Measurements from ENCODE around the gene MED26. TPM values are rescaled to one million over a fixed set of nuclear protein-coding genes. Genes with fewer than 3 reads are reported as not detected.

MED26 gene
- total and polyA plus RNA-seq, 9 of the 15 experiments (the other 6 are each of a cell fraction or from before 2014, with no cell fraction given): 0.71 to 15.1 (median 6.2) TPM

GRCh38 chr19:16572332-16573211, 55.4 kb downstream of the MED26 start, which contains the start of gene SLC35E1 (continued):
- TF ChIP-seq RFX5 (IDR thresholded peaks at IDR 0.05; ENCODE audit: low read depth, low read length) (peak; percentile 73; the same call in 1 of the 2 replicates), TAF7 (tag; IDR thresholded peaks at IDR 0.05) (peak; percentile 30; the same call in 1 of the 2 replicates), GABPB2 (CRISPR knock-in tag; conservative IDR thresholded peaks at IDR 0.05) (no peak), L3MBTL2 (IDR thresholded peaks at IDR 0.05) (peak; percentile 47; the same call in 1 of the 2 replicates), HDAC2 (IDR thresholded peaks at IDR 0.05) (peak; percentile 81; the same call in 1 of the 2 replicates), FOXK2 (conservative IDR thresholded peaks at IDR 0.05 in 1 of 2, IDR thresholded peaks at IDR 0.05 in 1 of 2; ENCODE audit: low read depth in 2 of 2) (peak; percentile 68 to 83), MCM2 (IDR thresholded peaks at IDR 0.05; ENCODE audit: low read depth) (0 out of 2 replicates have a peak, but pooled peaks have one; percentile 17), HMBOX1 (IDR thresholded peaks at IDR 0.05) (no peak), ZNF699 (CRISPR knock-in tag; IDR thresholded peaks at IDR 0.05; ENCODE audit: insufficient replicate concordance) (no peak), CBFA2T3 (IDR thresholded peaks at IDR 0.05) (no peak), HDAC3 (IDR thresholded peaks at IDR 0.05; ENCODE audit: borderline replicate concordance, partially characterized antibody) (no peak), ZNF134 (CRISPR knock-in tag; conservative IDR thresholded peaks at IDR 0.05) (no peak), ZSCAN29 (IDR thresholded peaks at IDR 0.05) (no peak), ETS1 (conservative IDR thresholded peaks at IDR 0.05; ENCODE audit: control insufficient read depth, low read depth, low read length) (peak; percentile 71)
- TF ChIP-seq, protein P1, sequence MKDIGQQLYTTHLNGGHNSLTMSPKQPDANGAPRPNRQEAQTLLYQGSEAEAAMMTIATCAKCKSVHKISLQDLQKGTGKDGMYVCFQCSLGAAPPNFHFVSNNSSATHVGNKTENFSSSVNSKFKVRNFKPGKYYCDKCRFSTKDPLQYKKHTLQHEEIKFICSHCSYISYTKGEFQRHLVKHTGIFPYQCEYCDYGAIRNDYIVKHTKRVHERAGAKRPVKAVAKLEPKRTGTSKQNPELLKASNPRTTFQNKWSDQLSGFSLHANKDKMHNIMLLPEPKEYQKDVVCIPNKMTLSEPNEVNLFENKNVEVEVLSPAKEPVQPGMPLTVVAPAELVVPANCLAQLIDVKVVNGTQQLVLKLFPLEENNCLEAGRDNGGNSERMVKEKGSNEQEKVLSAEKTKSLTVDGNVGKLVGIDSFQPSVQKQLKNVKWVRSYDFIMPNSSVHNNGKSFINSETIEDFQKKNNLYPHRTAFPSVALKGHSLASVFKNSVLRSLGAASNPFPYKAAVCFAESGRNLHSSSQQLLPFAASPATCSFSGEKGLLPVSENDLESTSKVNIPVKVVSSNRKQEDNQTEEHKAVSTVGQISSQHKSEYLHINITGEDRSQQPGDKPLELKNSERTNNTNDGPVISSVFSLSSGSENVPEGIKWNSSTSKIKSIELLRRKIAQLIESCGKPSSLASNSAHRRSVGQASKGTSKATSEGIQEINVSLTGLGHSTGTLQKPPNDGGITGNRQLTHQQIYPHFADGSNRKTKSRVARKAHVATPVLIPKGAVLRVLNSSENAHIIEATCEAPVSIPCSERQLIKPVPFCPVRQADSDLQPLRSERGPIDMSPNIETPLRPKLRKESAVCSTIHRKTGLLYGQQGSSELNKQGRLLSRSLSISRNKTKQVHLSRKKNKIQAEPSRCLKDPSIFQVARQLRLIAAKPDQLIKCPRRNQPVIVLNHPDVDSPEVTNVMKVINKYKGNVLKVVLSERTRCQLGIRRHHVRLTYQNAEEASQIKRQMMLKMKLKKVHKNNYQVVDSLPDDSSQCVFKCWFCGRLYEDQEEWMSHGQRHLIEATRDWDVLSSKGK (CRISPR knock-in tag; IDR thresholded peaks at IDR 0.05): no peak
- TF ChIP-seq, protein P2, sequence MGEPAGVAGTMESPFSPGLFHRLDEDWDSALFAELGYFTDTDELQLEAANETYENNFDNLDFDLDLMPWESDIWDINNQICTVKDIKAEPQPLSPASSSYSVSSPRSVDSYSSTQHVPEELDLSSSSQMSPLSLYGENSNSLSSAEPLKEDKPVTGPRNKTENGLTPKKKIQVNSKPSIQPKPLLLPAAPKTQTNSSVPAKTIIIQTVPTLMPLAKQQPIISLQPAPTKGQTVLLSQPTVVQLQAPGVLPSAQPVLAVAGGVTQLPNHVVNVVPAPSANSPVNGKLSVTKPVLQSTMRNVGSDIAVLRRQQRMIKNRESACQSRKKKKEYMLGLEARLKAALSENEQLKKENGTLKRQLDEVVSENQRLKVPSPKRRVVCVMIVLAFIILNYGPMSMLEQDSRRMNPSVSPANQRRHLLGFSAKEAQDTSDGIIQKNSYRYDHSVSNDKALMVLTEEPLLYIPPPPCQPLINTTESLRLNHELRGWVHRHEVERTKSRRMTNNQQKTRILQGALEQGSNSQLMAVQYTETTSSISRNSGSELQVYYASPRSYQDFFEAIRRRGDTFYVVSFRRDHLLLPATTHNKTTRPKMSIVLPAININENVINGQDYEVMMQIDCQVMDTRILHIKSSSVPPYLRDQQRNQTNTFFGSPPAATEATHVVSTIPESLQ (CRISPR knock-in tag; IDR thresholded peaks at IDR 0.05): peak; percentile 65; the same call in 1 of the 2 replicates
- TF ChIP-seq, protein P3, sequence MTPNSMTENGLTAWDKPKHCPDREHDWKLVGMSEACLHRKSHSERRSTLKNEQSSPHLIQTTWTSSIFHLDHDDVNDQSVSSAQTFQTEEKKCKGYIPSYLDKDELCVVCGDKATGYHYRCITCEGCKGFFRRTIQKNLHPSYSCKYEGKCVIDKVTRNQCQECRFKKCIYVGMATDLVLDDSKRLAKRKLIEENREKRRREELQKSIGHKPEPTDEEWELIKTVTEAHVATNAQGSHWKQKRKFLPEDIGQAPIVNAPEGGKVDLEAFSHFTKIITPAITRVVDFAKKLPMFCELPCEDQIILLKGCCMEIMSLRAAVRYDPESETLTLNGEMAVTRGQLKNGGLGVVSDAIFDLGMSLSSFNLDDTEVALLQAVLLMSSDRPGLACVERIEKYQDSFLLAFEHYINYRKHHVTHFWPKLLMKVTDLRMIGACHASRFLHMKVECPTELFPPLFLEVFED (CRISPR knock-in tag; conservative IDR thresholded peaks at IDR 0.05): no peak

Data from K562 (cell line).